Thyroid gland (tissue), 4 donors: ENCODE data around the gene TOLLIP.

Experiments used
- POLR2A ChIP-seq, 2 donors: fragments of 450-650 bp; IDR thresholded peaks; one replicate each; pipeline ENCODE4 v1.6.1; 2017; ENCODE audit warnings: antibody characterized with exemption in 2 of 2, mild to moderate bottlenecking in 2 of 2, moderate library complexity in 1 of 2
- TF ChIP-seq, protein P1 (sequence below), 6 experiments: fragments of 200-600 bp in 3 of 6; fragments of 450-650 bp in 3 of 6; sonication (generic) in 3 of 6; IDR thresholded peaks; one replicate each; pipeline ENCODE4 v1.5.1; 2016 to 2019; ENCODE audit warnings: antibody characterized with exemption in 6 of 6, mild to moderate bottlenecking in 2 of 6, inconsistent platforms in 1 of 6, moderate library complexity in 1 of 6

DNA sequence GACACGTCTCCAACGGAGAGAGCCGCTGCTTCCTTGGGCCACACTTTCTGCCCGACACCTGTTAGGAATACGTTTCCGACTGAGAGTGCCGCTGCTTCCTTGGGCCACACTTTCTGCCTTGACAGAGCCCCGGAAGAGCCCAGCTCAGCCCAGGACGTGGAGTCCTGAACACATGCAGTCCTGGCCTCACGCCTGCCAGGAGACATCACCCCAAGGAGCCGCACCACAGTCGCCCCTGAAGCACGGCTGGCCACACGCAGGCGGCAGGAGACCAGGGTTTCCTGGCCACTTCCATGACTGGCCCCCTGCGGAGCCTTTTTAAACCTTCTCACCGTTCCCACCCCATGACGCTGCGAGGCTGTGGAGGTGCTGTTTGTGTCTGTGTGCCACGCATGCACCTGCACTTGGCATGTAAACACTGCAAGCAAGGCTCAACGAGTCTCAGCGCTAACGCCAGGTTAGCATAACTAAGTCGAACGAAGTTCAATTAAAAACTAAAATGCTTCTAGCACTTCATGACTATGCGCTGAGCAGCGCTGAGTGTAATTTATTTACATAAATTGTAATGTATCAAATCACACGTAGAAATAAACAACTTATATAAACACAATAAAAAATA is 8.8 kb downstream of the TOLLIP start:
- TF ChIP-seq, protein P1, sequence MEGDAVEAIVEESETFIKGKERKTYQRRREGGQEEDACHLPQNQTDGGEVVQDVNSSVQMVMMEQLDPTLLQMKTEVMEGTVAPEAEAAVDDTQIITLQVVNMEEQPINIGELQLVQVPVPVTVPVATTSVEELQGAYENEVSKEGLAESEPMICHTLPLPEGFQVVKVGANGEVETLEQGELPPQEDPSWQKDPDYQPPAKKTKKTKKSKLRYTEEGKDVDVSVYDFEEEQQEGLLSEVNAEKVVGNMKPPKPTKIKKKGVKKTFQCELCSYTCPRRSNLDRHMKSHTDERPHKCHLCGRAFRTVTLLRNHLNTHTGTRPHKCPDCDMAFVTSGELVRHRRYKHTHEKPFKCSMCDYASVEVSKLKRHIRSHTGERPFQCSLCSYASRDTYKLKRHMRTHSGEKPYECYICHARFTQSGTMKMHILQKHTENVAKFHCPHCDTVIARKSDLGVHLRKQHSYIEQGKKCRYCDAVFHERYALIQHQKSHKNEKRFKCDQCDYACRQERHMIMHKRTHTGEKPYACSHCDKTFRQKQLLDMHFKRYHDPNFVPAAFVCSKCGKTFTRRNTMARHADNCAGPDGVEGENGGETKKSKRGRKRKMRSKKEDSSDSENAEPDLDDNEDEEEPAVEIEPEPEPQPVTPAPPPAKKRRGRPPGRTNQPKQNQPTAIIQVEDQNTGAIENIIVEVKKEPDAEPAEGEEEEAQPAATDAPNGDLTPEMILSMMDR (IDR thresholded peaks at IDR 0.05), result no peak
- TF ChIP-seq POLR2A (IDR thresholded peaks at IDR 0.05), result no peak
